GM18951 (cell line): ENCODE data around the gene DLG1.
"Not testable (repeated sequence)": the region's sequence is repeated elsewhere in the genome, so short reads cannot be mapped to it uniquely, and the experiment has no call there.

Source experiments
- POLR2A ChIP-seq: IDR thresholded peaks from 4 replicates; pipeline ENCODE4 v1.6.1; 2011; ENCODE audit warnings: mild to moderate bottlenecking; ENCODE audit not compliant: insufficient read length, insufficient read depth; ENCODE audit errors: extremely low read depth
- in situ Hi-C: fragments of 300-500 bp; cut with MboI; formaldehyde crosslinking; loops from one replicate; pipeline ENCODE4 v1.12.0; 2022; ENCODE audit warnings: low sequenced_read_pairs, mixed read lengths, inconsistent platforms; ENCODE audit not compliant: unreplicated experiment

Gene DLG1

GRCh38 chr3:197219619-197220018, 78.8 kb downstream of the DLG1 start:
- in situ Hi-C loops = no loop called here
- no peak for TF ChIP-seq POLR2A

GRCh38 chr3:197218210-197218609, 80.2 kb downstream of the DLG1 start:
- in situ Hi-C loops = no loop called here
- TF ChIP-seq POLR2A = no peak

- TF ChIP-seq POLR2A = no peak
- in situ Hi-C loops = no loop called here
Observed at GRCh38 chr3:197216914-197217313, 81.5 kb downstream of the DLG1 start.

- TF ChIP-seq POLR2A = no peak
- in situ Hi-C loops = no loop called here
Observed at GRCh38 chr3:197216169-197216860, 82.1 kb downstream of the DLG1 start.

GRCh38 chr3:197212290-197212689, 86.1 kb downstream of the DLG1 start:
- no peak for TF ChIP-seq POLR2A
- in situ Hi-C loops = no loop called here

- in situ Hi-C loops = not testable (repeated sequence)
Observed at GRCh38 chr3:197211698-197212097, 86.7 kb downstream of the DLG1 start.

GRCh38 chr3:197209366-197210260, 88.8 kb downstream of the DLG1 start:
- in situ Hi-C loops = no loop called here
- TF ChIP-seq POLR2A = no peak

- in situ Hi-C loops = no loop called here
- TF ChIP-seq POLR2A = no peak
Observed at GRCh38 chr3:197206913-197207312, 91.5 kb downstream of the DLG1 start.

GRCh38 chr3:197205675-197206074, 92.7 kb downstream of the DLG1 start:
- TF ChIP-seq POLR2A = no peak
- in situ Hi-C loops = no loop called here

GRCh38 chr3:197205265-197205664, 93.1 kb downstream of the DLG1 start:
- in situ Hi-C loops = no loop called here
- no peak for TF ChIP-seq POLR2A

- no peak for TF ChIP-seq POLR2A
- in situ Hi-C loops = no loop called here
Observed at GRCh38 chr3:197204736-197205135, 93.7 kb downstream of the DLG1 start.

GRCh38 chr3:197203714-197204146, 94.7 kb downstream of the DLG1 start:
- in situ Hi-C loops = no loop called here
- TF ChIP-seq POLR2A = no peak

- TF ChIP-seq POLR2A = no peak
- in situ Hi-C loops = no loop called here
Observed at GRCh38 chr3:197202694-197203093, 95.7 kb downstream of the DLG1 start.
